Smooth muscle cell (in vitro differentiated cells): ENCODE results near the gene HDAC4. TPM values are rescaled to one million over a fixed set of nuclear protein-coding genes. Genes with fewer than 3 reads are reported as not detected.

Experiments used
- DNase-seq: peaks from one replicate; lab custom pipeline; 2025; ENCODE audit not compliant: unreplicated experiment; lab: John Stamatoyannopoulos, UW
- H2AFZ ChIP-seq: fragments of 200-600 bp; sonication (generic); 2 replicates; pipeline ENCODE4 v1.6.0; 2016; ENCODE audit warnings: antibody characterized with exemption, low read depth, mild to moderate bottlenecking
- H3F3A ChIP-seq: fragments of 200-600 bp; sonication (generic); 2 replicates; pipeline ENCODE4 v1.6.0; 2017; ENCODE audit warnings: antibody characterized with exemption, low read depth
- H3K27ac ChIP-seq: fragments of 200-600 bp; sonication (generic); 2 replicates; pipeline ENCODE4 v1.5.1; 2016; ENCODE audit warnings: low read depth, mild to moderate bottlenecking
- H3K27me3 ChIP-seq: fragments of 200-600 bp; sonication (generic); 2 replicates; pipeline ENCODE4 v1.6.1; 2016; ENCODE audit warnings: low read depth, mild to moderate bottlenecking
- H3K36me3 ChIP-seq: fragments of 200-600 bp; sonication (generic); 2 replicates; pipeline ENCODE4 v1.5.1; 2016; ENCODE audit warnings: low read depth
- H3K4me1 ChIP-seq: fragments of 200-600 bp; sonication (generic); 2 replicates; pipeline ENCODE4 v1.5.1; 2016; ENCODE audit warnings: low read depth
- H3K4me2 ChIP-seq: fragments of 200-600 bp; sonication (generic); 2 replicates; pipeline ENCODE4 v1.6.0; 2016; ENCODE audit warnings: mild to moderate bottlenecking
- H3K4me3 ChIP-seq: fragments of 200-600 bp; sonication (generic); 2 replicates; pipeline ENCODE4 v1.5.1; 2016; ENCODE audit warnings: mild to moderate bottlenecking
- H3K79me2 ChIP-seq: fragments of 200-600 bp; sonication (generic); 2 replicates; pipeline ENCODE4 v1.6.0; 2016; ENCODE audit warnings: low read depth, mild to moderate bottlenecking
- H3K9ac ChIP-seq: fragments of 200-600 bp; sonication (generic); 2 replicates; pipeline ENCODE4 v1.6.0; 2016; ENCODE audit warnings: low read depth
- H3K9me3 ChIP-seq: fragments of 200-600 bp; sonication (generic); replicated peaks from 2 replicates; pipeline ENCODE4 v1.5.1; 2016; ENCODE audit warnings: low read depth
- H4K20me1 ChIP-seq: fragments of 200-600 bp; sonication (generic); 2 replicates; pipeline ENCODE4 v1.6.0; 2016; ENCODE audit warnings: low read depth
- CTCF ChIP-seq: fragments of 200-600 bp; sonication (generic); IDR thresholded peaks from 2 replicates; pipeline ENCODE4 v1.5.1; 2017; ENCODE audit warnings: borderline replicate concordance, mild to moderate bottlenecking, antibody characterized with exemption; ENCODE audit not compliant: insufficient read depth, poor library complexity, severe bottlenecking
- WGBS: methylation state at CpG from one replicate; pipeline ENCODE4 v1.1.7; 2016; ENCODE audit warnings: low lambda C conversion rate; 5-methylcytosine and 5-hydroxymethylcytosine counted together
- polyA plus RNA-seq: library from polyadenylated mRNA; unstranded; fragments of >200 nt; fragmentation: Nextera tagmentation; extraction: Ambion mirVana; gene quantifications from 2 replicates; pipeline ENCODE4 v1.2.1, GENCODE V29; 2016
- total RNA-seq: library from RNA; depleted of rRNA; stranded (reverse); fragments of >200 nt; gene quantifications from 2 replicates; pipeline ENCODE4 v1.2.3, GENCODE V29; 2014

The HDAC4 gene
- total and polyA plus RNA-seq, 2 experiments from 2014 or later, result 6.2 to 35.7 TPM

- H3K36me3 ChIP-seq, result no peaks in the 10 kb centered on the region
- no peak overlapping the region for H3K9ac ChIP-seq
- 98% methylated on average over 8 of the region's 8 CpGs for WGBS
- no peak for DNase-seq
- no peaks in the 10 kb centered on the region for H3K27me3 ChIP-seq
- H3K9me3 ChIP-seq, result no peaks in the 10 kb centered on the region
- no peak overlapping the region for H3K27ac ChIP-seq
- H3K4me2 ChIP-seq, result no peak overlapping the region
- no peaks in the 10 kb centered on the region for H3K4me1 ChIP-seq
- H3K79me2 ChIP-seq, result no peaks in the 10 kb centered on the region
- H3K4me3 ChIP-seq, result no peak overlapping the region
- H3F3A ChIP-seq, result no peaks in the 10 kb centered on the region
- H2AFZ ChIP-seq, result no peak overlapping the region
- no peak for TF ChIP-seq CTCF
- no peaks in the 10 kb centered on the region for H4K20me1 ChIP-seq
Measured at GRCh38 chr2:239129147-239129920, 271.5 kb downstream of the HDAC4 start.

- Histone ChIP-seq H3K36me3 (no peaks in the 10 kb centered on the region), H3K9ac (no peak overlapping the region), H3K27me3 (no peaks in the 10 kb centered on the region), H3K4me2 (no peak overlapping the region), H3F3A (no peaks in the 10 kb centered on the region), H2AFZ (no peak overlapping the region), H3K9me3 (no peaks in the 10 kb centered on the region), H4K20me1 (no peaks in the 10 kb centered on the region), H3K27ac (no peak overlapping the region), H3K4me1 (no peaks in the 10 kb centered on the region), H3K79me2 (no peaks in the 10 kb centered on the region), H3K4me3 (no peak overlapping the region)
- 99% methylated on average over 13 of the region's 13 CpGs for WGBS
- no peak for TF ChIP-seq CTCF
- DNase-seq, result no peak
Measured at GRCh38 chr2:239128706-239129105, 272.1 kb downstream of the HDAC4 start.

GRCh38 chr2:239127513-239127912, 273.3 kb downstream of the HDAC4 start:
- no peak for DNase-seq

More at GRCh38 chr2:239127513-239127912, 273.3 kb downstream of the HDAC4 start:
- Histone ChIP-seq H3K27me3 (no peaks in the 10 kb centered on the region), H3F3A (no peaks in the 10 kb centered on the region), H3K9ac (no peak overlapping the region), H3K4me1 (no peaks in the 10 kb centered on the region), H3K9me3 (no peaks in the 10 kb centered on the region), H3K36me3 (no peaks in the 10 kb centered on the region), H3K4me3 (no peak overlapping the region), H3K27ac (no peak overlapping the region), H4K20me1 (no peaks in the 10 kb centered on the region), H3K4me2 (no peak overlapping the region), H2AFZ (no peak overlapping the region), H3K79me2 (no peaks in the 10 kb centered on the region)
- no peak for TF ChIP-seq CTCF
- WGBS, result 97% methylated on average over 9 of the region's 9 CpGs
